ENCODE measurements around the gene CHMP2A.
"Not testable (repeated sequence)": the region's sequence is repeated elsewhere in the genome, so short reads cannot be mapped to it uniquely, and the experiment has no call there.

CHMP2A gene

DNA sequence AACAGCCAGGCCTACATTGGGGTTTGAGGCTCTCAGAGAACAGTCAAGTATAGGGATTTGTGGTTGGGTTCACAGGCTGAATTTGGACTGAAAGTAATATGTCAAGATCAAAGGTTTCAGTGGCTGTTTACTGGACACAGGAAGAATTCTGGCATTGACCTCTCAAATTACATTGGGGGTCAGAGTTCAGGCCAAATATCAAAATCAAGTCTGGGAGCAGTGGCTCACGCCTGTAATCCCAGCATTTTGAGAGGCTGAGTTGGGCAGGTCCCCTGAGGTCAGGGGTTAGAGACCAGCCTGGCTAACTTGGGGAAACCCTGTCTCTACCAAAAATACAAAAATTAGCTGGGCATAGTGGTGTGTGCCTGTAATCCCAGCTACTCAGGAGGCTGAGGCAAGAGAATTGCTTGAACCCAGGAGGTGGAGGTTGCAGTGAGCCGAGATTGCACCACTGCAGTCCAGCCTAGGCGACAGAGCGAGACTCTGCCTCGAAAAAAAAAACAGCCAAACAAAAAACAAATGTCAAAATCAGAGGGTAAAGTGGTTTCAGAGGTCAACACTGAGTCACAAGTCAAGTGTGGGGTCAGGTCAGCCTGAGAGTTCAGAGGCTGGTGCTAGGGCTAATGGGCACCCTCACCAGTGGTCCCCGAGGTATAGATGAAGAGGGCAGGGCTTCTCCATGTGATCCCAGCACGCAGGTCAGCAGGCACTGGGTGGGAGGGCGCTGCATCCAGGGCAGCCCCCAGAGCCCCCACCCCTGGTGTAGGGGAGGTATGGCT, 44.6 kb downstream of the CHMP2A start:
- DNase-seq = no peak

DNA sequence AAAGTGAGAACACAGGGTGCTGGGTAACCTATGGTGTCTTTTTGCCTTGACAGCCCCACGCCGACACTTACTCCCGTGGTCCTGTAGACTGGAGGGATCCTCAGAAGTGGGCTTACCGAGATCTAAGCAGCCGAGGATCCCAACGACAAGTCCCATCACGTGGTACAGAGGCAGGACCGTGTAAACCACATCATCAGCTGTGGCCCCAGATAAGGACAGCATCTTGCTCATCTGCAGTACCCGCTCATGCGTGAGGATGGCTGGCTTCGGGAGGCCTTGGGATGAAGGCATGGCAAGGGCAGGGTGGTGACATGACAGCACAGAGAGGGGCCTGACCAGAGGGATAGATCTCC, 45.2 kb downstream of the CHMP2A start:
- DNase-seq = no peak

DNA sequence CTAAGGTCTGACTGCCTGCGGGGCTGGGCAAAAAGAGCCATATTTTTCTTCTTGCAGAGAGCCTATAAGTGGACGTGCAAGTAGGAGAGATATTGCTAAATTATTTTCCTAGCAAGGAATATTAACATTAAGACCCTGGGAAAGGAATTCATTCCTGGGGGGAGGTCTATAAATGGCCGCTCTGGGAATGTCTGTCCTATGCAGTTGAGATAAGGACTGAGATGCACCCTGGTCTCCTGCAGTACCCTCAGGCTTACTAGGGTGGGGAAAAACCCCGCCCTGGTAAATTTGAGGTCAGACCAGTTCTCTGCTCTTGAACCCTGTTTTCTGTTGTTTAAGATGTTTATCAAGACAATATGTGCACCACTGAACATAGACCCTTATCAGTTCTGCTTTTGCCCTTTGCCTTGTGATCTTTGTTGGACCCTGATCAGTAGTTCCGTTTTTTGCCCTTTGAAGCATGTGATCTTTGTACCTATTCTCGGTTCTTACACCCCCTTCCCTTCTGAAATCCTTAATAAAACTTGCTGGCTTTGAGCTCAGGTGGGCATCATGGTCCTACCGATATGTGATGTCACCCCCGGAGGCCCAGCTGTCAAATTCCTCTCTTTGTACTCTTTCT, 47.2 kb downstream of the CHMP2A start:
- not testable (repeated sequence) for DNase-seq
